A549 (cell line): Measurements from ENCODE around the gene KIF3B. TPM values are rescaled to one million over a fixed set of nuclear protein-coding genes. Genes with fewer than 3 reads are reported as not detected.
"Not testable (repeated sequence)": the region's sequence is repeated elsewhere in the genome, so short reads cannot be mapped to it uniquely, and the experiment has no call there.

Experiments used
- ATAC-seq, 2 experiments: fragments of 200-7000 bp in 1 of 2; fragments of >200 bp in 1 of 2; cut with Nextera tagmentation in 1 of 2; cut with Tn5 transposase in 1 of 2; 3 replicates each; pipeline versions ENCODE4 v1.8.0 to v1.9.1; 2018 to 2020; ENCODE audit warnings: mild to moderate bottlenecking in 1 of 2, moderate library complexity in 1 of 2
- CTCF ChIA-PET: fragments of 300-600 bp; sonication (Branson Sonifier 250); formaldehyde crosslinking; extraction: SDS; loops from one replicate; lab custom pipeline; 2021; ENCODE audit warnings: antibody characterized with exemption, inconsistent platforms; lab: Yijun Ruan, JAX
- POLR2A ChIA-PET: fragments of 350-600 bp; formaldehyde crosslinking; extraction: SDS; loops from one replicate; lab custom pipeline; 2021; ENCODE audit warnings: antibody characterized with exemption, inconsistent platforms; lab: Yijun Ruan, JAX
- DNase-seq, 2 experiments: peaks; one replicate each; pipeline versions ENCODE4 v3.0.0 to v3.0.0-alpha.2; 2011 to 2016; ENCODE audit warnings: low read depth in 1 of 2, low spot score in 1 of 2
- FAIRE-seq: peaks from 2 replicates; lab custom pipeline; 2011; peaks lifted over from hg19 to GRCh38; lab: Jason Lieb, UNC
- H3K27ac ChIP-seq, 2 experiments: fragments of >200 bp; sonication (Bioruptor Twin); formaldehyde crosslinking; 3 replicates each; pipeline ENCODE4 v1.5.1; 2016 to 2017
- H3K4me1 ChIP-seq: fragments of >200 bp; sonication (Bioruptor Twin); formaldehyde crosslinking; 3 replicates; pipeline ENCODE4 v1.6.1; 2016
- H3K4me2 ChIP-seq: fragments of >200 bp; sonication (Bioruptor Twin); formaldehyde crosslinking; 3 replicates; pipeline ENCODE4 v1.6.1; 2016
- H3K4me3 ChIP-seq: fragments of >200 bp; sonication (Bioruptor Twin); formaldehyde crosslinking; 3 replicates; pipeline ENCODE4 v1.5.1; 2016
- H3K9me3 ChIP-seq: fragments of >200 bp; sonication (Bioruptor Twin); formaldehyde crosslinking; 3 replicates; pipeline ENCODE4 v1.6.1; 2016
- BHLHE40 ChIP-seq: IDR thresholded peaks from 2 replicates; pipeline ENCODE4 v1.6.1; 2012; ENCODE audit warnings: low read depth, low read length, inconsistent platforms
- CBX8 ChIP-seq: fragments of 200-600 bp; sonication (generic); IDR thresholded peaks from 2 replicates; pipeline ENCODE4 v1.6.1; 2016
- CHD2 ChIP-seq: fragments of 150-350 bp; IDR thresholded peaks from 2 replicates; pipeline ENCODE4 v1.6.1; 2014; ENCODE audit warnings: low read length; ENCODE audit not compliant: partially characterized antibody
- CHD4 ChIP-seq: fragments of 200-600 bp; sonication (generic); IDR thresholded peaks from 2 replicates; pipeline ENCODE4 v1.6.1; 2016; ENCODE audit warnings: antibody characterized with exemption, mild to moderate bottlenecking, borderline replicate concordance
- EHMT2 ChIP-seq: fragments of 200-600 bp; sonication (generic); IDR thresholded peaks from 2 replicates; pipeline ENCODE4 v1.6.1; 2016; ENCODE audit warnings: antibody characterized with exemption, low read depth, mild to moderate bottlenecking, moderate library complexity
- FOSL2 ChIP-seq, 2 experiments: fragments of 450-650 bp in 1 of 2; fragments of >200 bp in 1 of 2; sonication (Bioruptor Twin) in 1 of 2; formaldehyde crosslinking; IDR thresholded peaks; 2 replicates each; pipeline versions ENCODE4 v1.5.0 to v1.6.1; 2016 to 2020; ENCODE audit warnings: mild to moderate bottlenecking in 1 of 2, moderate library complexity in 1 of 2
- FOXS1 ChIP-seq: fragments of 250-450 bp; sonication (Bioruptor Pico); IDR thresholded peaks from 2 replicates; pipeline ENCODE4 v1.5.0; 2020; ENCODE audit warnings: mild to moderate bottlenecking, moderate library complexity
- GATA3 ChIP-seq: IDR thresholded peaks from 2 replicates; pipeline ENCODE4 v1.6.1; 2012; ENCODE audit warnings: borderline replicate concordance
- HEYL ChIP-seq: fragments of 250-450 bp; sonication (Bioruptor Pico); IDR thresholded peaks from 2 replicates; pipeline ENCODE4 v1.8.0; 2021; ENCODE audit warnings: mild to moderate bottlenecking, moderate library complexity
- HOXA7 ChIP-seq: fragments of 250-450 bp; sonication (Bioruptor Pico); IDR thresholded peaks from 2 replicates; pipeline ENCODE4 v1.5.0; 2020; ENCODE audit warnings: mild to moderate bottlenecking, moderate library complexity
- HOXB5 ChIP-seq: fragments of 250-450 bp; sonication (Bioruptor Pico); IDR thresholded peaks from 2 replicates; pipeline ENCODE4 v1.5.0; 2020; ENCODE audit warnings: mild to moderate bottlenecking, moderate library complexity
- JUN ChIP-seq, 2 experiments: fragments of >200 bp; sonication (Bioruptor Twin); formaldehyde crosslinking; IDR thresholded peaks; 2 replicates in 1 of 2; 3 replicates in 1 of 2; pipeline ENCODE4 v1.6.1; 2016 to 2017
- KDM5A ChIP-seq: fragments of 200-600 bp; sonication (generic); IDR thresholded peaks from 2 replicates; pipeline ENCODE4 v1.6.1; 2016; ENCODE audit warnings: antibody characterized with exemption, mild to moderate bottlenecking
- MYC ChIP-seq: IDR thresholded peaks from 2 replicates; pipeline ENCODE4 v1.6.1; 2012; ENCODE audit warnings: mild to moderate bottlenecking, inconsistent platforms, low read length, improper control_type of control experiment, borderline replicate concordance
- NPAS2 ChIP-seq: fragments of 250-450 bp; sonication (Bioruptor Pico); IDR thresholded peaks from 2 replicates; pipeline ENCODE4 v1.8.0; 2022; ENCODE audit warnings: mild to moderate bottlenecking, moderate library complexity, borderline replicate concordance
- NR3C1 ChIP-seq: fragments of >200 bp; sonication (Bioruptor Twin); formaldehyde crosslinking; IDR thresholded peaks from 3 replicates; pipeline ENCODE4 v1.6.1; 2017
- PHF8 ChIP-seq: fragments of 200-600 bp; sonication (generic); IDR thresholded peaks from 2 replicates; pipeline ENCODE4 v1.6.1; 2016; ENCODE audit warnings: low read depth, mild to moderate bottlenecking, antibody characterized with exemption, moderate library complexity, borderline replicate concordance
- RARB ChIP-seq: fragments of 250-450 bp; sonication (Bioruptor Pico); IDR thresholded peaks from 2 replicates; pipeline ENCODE4 v1.8.0; 2021; ENCODE audit warnings: mild to moderate bottlenecking, moderate library complexity
- RFX5 ChIP-seq: fragments of 450-650 bp; IDR thresholded peaks from 2 replicates; pipeline ENCODE4 v1.7.1; 2014; ENCODE audit warnings: antibody characterized with exemption, mild to moderate bottlenecking, moderate library complexity
- RNF2 ChIP-seq: fragments of 200-600 bp; sonication (generic); IDR thresholded peaks from 2 replicates; pipeline ENCODE4 v1.6.1; 2016; ENCODE audit warnings: low read depth, mild to moderate bottlenecking, antibody characterized with exemption, moderate library complexity, borderline replicate concordance
- SREBF2 ChIP-seq: fragments of 450-650 bp; IDR thresholded peaks from 2 replicates; pipeline ENCODE4 v1.6.1; 2014; ENCODE audit warnings: mild to moderate bottlenecking, moderate library complexity
- TFCP2L1 ChIP-seq: fragments of 250-450 bp; sonication (Bioruptor Pico); IDR thresholded peaks from 2 replicates; pipeline ENCODE4 v1.5.0; 2021; ENCODE audit warnings: mild to moderate bottlenecking
- ZFP36 ChIP-seq: fragments of 450-650 bp; IDR thresholded peaks from 2 replicates; pipeline ENCODE4 v1.6.1; 2014; ENCODE audit warnings: borderline replicate concordance; ENCODE audit not compliant: partially characterized antibody
- ZSCAN20 ChIP-seq: fragments of 250-450 bp; sonication (Bioruptor Pico); IDR thresholded peaks from 2 replicates; pipeline ENCODE4 v1.8.0; 2022; ENCODE audit warnings: mild to moderate bottlenecking, moderate library complexity
- WGBS: methylation state at CpG from one replicate; pipeline ENCODE4 v1.1.6; 2017; ENCODE audit errors: missing lambda C conversion rate; 5-methylcytosine and 5-hydroxymethylcytosine counted together
- polyA plus RNA-seq, 4 experiments: library from polyadenylated mRNA; depleted of rRNA in 3 of 4; stranded (reverse); fragments of >200 nt; fragmentation: RNase III in 1 of 4; extraction: RNeasy Plus Mini Kit Qiagen cat#74134 plus additional on column Dnase treatment in 1 of 4; gene quantifications; 2 replicates in 3 of 4; 3 replicates in 1 of 4; pipeline ENCODE4 v1.2.3, GENCODE V29; 2011 to 2017
- TF ChIP-seq, protein P1 (sequence below): fragments of >200 bp; sonication (Bioruptor Twin); formaldehyde crosslinking; IDR thresholded peaks from 3 replicates; pipeline ENCODE4 v1.6.1; 2016
- TF ChIP-seq, protein P2 (sequence below): IDR thresholded peaks from 2 replicates; pipeline ENCODE4 v1.6.1; 2012; ENCODE audit warnings: low read depth, borderline replicate concordance
- TF ChIP-seq, protein P3 (sequence below): fragments of 150-350 bp; IDR thresholded peaks from 2 replicates; pipeline ENCODE4 v1.6.1; 2014; ENCODE audit warnings: low read depth, mild to moderate bottlenecking, low read length
- TF ChIP-seq, protein P4 (sequence below): IDR thresholded peaks from 2 replicates; pipeline ENCODE4 v1.6.1; 2012

Gene KIF3B
- polyA plus RNA-seq, 2 of the 4 experiments (the other 2 are of a cell fraction) = 23.7 to 33.7 TPM

DNA sequence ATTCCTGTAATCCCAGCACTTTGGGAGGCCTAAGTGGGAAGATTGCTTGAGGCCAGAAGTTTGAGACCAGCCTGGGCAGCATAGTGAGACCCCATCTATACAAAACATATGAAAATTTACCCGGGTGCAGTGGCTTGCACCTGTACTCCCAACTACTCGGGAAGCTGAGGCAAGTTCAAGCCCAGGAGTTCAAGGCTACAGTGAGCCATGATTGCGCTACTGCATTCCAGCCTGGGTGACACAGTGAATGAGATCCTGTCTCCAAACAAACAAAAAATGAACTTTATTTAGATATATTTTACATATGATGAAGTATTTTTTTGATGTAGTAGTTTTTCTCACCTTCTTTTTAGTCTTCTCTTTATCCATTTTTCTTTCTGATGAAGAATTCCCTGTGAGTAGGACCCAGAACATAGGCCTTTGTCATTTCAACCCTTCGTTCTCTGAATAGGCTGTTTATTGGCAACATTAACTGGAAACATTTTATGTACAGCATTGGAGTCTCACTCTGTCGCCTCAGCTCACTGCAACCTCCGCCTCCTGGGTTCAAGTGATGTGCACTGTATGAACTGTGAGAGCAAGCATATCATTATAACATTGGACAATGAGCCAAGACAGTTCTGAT is 10.9 kb downstream of the KIF3B start:
- TF ChIP-seq NPAS2 (CRISPR knock-in tag) (no peak), FOSL2 (IDR thresholded peaks at IDR 0.05) (no peak), FOSL2 (CRISPR knock-in tag; IDR thresholded peaks at IDR 0.05) (no peak), RARB (CRISPR knock-in tag) (no peak), CBX8 (no peak), KDM5A (no peak), HOXB5 (CRISPR knock-in tag) (no peak), PHF8 (no peak), MYC (no peak), JUN (IDR thresholded peaks at IDR 0.05) (no peak), FOXS1 (CRISPR knock-in tag) (no peak), HOXA7 (CRISPR knock-in tag) (no peak), ZFP36 (no peak), BHLHE40 (no peak), SREBF2 (no peak), TFCP2L1 (no peak)
- TF ChIP-seq, protein P1, sequence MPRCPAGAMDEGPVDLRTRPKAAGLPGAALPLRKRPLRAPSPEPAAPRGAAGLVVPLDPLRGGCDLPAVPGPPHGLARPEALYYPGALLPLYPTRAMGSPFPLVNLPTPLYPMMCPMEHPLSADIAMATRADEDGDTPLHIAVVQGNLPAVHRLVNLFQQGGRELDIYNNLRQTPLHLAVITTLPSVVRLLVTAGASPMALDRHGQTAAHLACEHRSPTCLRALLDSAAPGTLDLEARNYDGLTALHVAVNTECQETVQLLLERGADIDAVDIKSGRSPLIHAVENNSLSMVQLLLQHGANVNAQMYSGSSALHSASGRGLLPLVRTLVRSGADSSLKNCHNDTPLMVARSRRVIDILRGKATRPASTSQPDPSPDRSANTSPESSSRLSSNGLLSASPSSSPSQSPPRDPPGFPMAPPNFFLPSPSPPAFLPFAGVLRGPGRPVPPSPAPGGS = no peak
- TF ChIP-seq, protein P2, sequence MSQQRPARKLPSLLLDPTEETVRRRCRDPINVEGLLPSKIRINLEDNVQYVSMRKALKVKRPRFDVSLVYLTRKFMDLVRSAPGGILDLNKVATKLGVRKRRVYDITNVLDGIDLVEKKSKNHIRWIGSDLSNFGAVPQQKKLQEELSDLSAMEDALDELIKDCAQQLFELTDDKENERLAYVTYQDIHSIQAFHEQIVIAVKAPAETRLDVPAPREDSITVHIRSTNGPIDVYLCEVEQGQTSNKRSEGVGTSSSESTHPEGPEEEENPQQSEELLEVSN = no peak
- no peaks in the 10 kb centered on the region for H3K9me3 ChIP-seq
- ChIA-PET POLR2A (no interaction called here), CTCF (no interaction called here)
- FAIRE-seq (no peak), DNase-seq (no peak), ATAC-seq (no peak)
- H3K4me1 ChIP-seq = peaks cover 29% of the 10 kb centered on the region
- H3K4me3 ChIP-seq = no peak overlapping the region
- whole genome bisulfite sequencing = 67% methylated on average over 6 of the region's 6 CpGs
- H3K27ac ChIP-seq = no peak overlapping the region
- no peak overlapping the region for H3K4me2 ChIP-seq

DNA sequence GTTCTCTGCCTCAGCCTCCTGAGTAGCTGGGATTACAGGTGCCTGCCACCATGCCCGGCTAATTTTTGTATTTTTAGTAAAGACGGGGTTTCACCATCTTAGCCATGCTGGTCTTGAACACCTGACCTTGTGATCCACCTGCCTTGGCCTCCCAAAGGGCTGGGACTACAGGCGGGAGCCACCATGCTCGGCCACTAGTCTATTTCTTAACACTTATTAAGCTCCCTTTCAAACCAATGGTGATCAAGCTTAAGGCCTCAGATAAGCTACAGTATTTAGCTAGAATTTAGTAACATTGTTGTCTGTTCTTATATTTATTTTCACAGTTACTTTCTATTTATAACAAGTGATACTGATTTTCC is 11.8 kb downstream of the KIF3B start:
- FAIRE-seq, H3K4me3 ChIP-seq, H3K27ac ChIP-seq, DNase-seq, ATAC-seq, H3K9me3 ChIP-seq, POLR2A ChIA-PET: not testable (repeated sequence)
- WGBS = 94% methylated on average over 4 of the region's 4 CpGs
- CTCF ChIA-PET = interaction anchor here (1.2 to 1.9 kb wide), 2 partner anchors 10 to 17 kb away, joined by 3 to 4 read pairs; no protein-coding TSS in a partner anchor
- H3K4me2 ChIP-seq = peak overlapping the region; percentile 36
- peaks cover 29% of the 10 kb centered on the region for H3K4me1 ChIP-seq

DNA sequence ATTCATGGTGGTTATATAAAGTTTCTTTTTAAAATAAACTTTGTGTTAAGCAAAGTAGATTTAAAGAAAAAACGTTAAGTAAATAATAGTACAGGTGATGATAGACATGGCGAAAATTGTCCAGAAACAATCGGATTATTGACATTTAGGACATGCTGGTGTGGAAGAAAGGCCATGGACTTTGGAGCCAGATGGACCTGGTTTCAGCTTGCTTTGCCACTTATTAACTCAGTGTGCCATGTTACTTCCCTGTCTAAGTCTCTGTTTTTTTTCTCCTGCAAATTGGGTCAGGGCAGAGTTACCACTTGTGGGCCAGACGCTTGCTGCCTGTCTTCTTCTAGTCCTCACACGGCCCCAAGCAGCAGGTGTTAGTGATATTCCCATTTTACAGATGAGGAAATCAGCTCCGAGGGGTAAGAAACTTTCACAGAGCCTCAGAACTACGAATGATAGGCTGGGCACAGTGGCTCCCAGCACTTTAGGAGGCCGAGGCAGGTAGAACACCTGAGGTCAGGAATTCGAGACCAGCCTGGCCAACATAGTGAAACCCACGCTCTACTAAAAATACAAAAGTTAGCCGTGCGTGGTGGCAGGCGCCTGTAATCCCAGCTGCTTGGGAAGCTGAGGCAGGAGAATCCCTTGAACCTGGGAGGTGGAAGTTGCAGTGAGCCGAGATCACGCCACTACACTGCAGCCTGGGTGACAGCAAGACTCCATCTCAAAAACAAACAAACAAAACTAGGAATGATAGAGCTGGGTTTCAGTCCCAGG is 12.4 kb downstream of the KIF3B start:
- Histone ChIP-seq H3K4me2 (peak overlapping the region; percentile 36), H3K4me3 (no peak overlapping the region), H3K27ac (peak overlapping the region; percentile 27 to 46; a peak in 4 of 6 replicates), H3K9me3 (no peaks in the 10 kb centered on the region), H3K4me1 (peaks cover 29% of the 10 kb centered on the region)
- DNase-seq (peak in 1 of 2 experiments; percentile 44), ATAC-seq (no peak; a peak in 1 of 6 replicates), FAIRE-seq (no peak)
- ChIA-PET POLR2A (no interaction called here), CTCF (interaction anchor here (1.2 to 1.9 kb wide), 2 partner anchors 11 to 17 kb away, joined by 3 to 4 read pairs; no protein-coding TSS in a partner anchor)
- 72% methylated on average over 15 of the region's 15 CpGs for WGBS
- TF ChIP-seq RFX5 = no peak
- TF ChIP-seq, protein P3, sequence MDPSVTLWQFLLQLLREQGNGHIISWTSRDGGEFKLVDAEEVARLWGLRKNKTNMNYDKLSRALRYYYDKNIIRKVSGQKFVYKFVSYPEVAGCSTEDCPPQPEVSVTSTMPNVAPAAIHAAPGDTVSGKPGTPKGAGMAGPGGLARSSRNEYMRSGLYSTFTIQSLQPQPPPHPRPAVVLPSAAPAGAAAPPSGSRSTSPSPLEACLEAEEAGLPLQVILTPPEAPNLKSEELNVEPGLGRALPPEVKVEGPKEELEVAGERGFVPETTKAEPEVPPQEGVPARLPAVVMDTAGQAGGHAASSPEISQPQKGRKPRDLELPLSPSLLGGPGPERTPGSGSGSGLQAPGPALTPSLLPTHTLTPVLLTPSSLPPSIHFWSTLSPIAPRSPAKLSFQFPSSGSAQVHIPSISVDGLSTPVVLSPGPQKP = no peak
- no peak for TF ChIP-seq HEYL
- TF ChIP-seq CBX8 = no peak
- TF ChIP-seq NR3C1 = no peak
- no peak for TF ChIP-seq CHD2
- TF ChIP-seq ZFP36 = no peak
- TF ChIP-seq, protein P4, sequence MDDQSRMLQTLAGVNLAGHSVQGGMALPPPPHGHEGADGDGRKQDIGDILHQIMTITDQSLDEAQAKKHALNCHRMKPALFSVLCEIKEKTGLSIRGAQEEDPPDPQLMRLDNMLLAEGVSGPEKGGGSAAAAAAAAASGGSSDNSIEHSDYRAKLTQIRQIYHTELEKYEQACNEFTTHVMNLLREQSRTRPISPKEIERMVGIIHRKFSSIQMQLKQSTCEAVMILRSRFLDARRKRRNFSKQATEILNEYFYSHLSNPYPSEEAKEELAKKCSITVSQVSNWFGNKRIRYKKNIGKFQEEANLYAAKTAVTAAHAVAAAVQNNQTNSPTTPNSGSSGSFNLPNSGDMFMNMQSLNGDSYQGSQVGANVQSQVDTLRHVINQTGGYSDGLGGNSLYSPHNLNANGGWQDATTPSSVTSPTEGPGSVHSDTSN = no peak
- TF ChIP-seq MYC = no peak
- no peak for TF ChIP-seq CHD4
- TF ChIP-seq ZSCAN20 = no peak
- TF ChIP-seq RNF2 = no peak
- TF ChIP-seq EHMT2 = no peak
- TF ChIP-seq GATA3 = no peak
- no peak for TF ChIP-seq RARB (CRISPR knock-in tag)
